Measurements from ENCODE around the gene EGLN2.
"Not testable (repeated sequence)": the region's sequence is repeated elsewhere in the genome, so short reads cannot be mapped to it uniquely, and the experiment has no call there.

The EGLN2 gene

GRCh38 chr19:40809358-40810086, 10.5 kb downstream of the EGLN2 start:
- Histone ChIP-seq H3K4me3 (replicated peaks; ENCODE audit: insufficient read depth, low read length) (no peak overlapping the region), H3K27ac (replicated peaks) (no peak overlapping the region), H3K27me3 (ENCODE audit: insufficient read depth, poor library complexity, severe bottlenecking) (no peaks in the 10 kb centered on the region)
- TF ChIP-seq SPI1 (IDR thresholded peaks at IDR 0.05; ENCODE audit: borderline replicate concordance, low read depth) (no peak), CTCF (IDR thresholded peaks at IDR 0.05; ENCODE audit: insufficient read depth, low read length) (no peak), GABPA (IDR thresholded peaks at IDR 0.05; ENCODE audit: low read depth) (no peak), POLR2AphosphoS5 (IDR thresholded peaks at IDR 0.05; ENCODE audit: low read depth) (peak; percentile 52; the same call in 1 of the 2 replicates), REST (IDR thresholded peaks at IDR 0.05; ENCODE audit: insufficient replicate concordance, low read depth) (no peak)
- DNase-seq (ENCODE audit: low read depth in 1 of 2, low spot score in 1 of 2): no peak

GRCh38 chr19:40810160-40810559, 11.2 kb downstream of the EGLN2 start:
- Histone ChIP-seq H3K27me3 (ENCODE audit: insufficient read depth, poor library complexity, severe bottlenecking) (no peaks in the 10 kb centered on the region), H3K27ac (replicated peaks) (no peak overlapping the region), H3K4me3 (replicated peaks; ENCODE audit: insufficient read depth, low read length) (no peak overlapping the region)
- no peak for DNase-seq (ENCODE audit: low read depth in 1 of 2, low spot score in 1 of 2)
- TF ChIP-seq GABPA (IDR thresholded peaks at IDR 0.05; ENCODE audit: low read depth): no peak
- TF ChIP-seq SPI1 (IDR thresholded peaks at IDR 0.05; ENCODE audit: borderline replicate concordance, low read depth): no peak
- TF ChIP-seq CTCF (IDR thresholded peaks at IDR 0.05; ENCODE audit: insufficient read depth, low read length): no peak
- TF ChIP-seq REST (IDR thresholded peaks at IDR 0.05; ENCODE audit: insufficient replicate concordance, low read depth): no peak
- TF ChIP-seq POLR2AphosphoS5 (IDR thresholded peaks at IDR 0.05; ENCODE audit: low read depth): no peak

GRCh38 chr19:40810649-40811408, 11.8 kb downstream of the EGLN2 start:
- H3K4me3 ChIP-seq (replicated peaks; ENCODE audit: insufficient read depth, low read length); H3K27me3 ChIP-seq (ENCODE audit: insufficient read depth, poor library complexity, severe bottlenecking): not testable (repeated sequence)
- H3K27ac ChIP-seq (replicated peaks): peak overlapping the region; percentile 3; the same call in 1 of the 2 replicates
- DNase-seq (ENCODE audit: low read depth in 1 of 2, low spot score in 1 of 2): peak in 1 of 2 experiments; percentile 58

- DNase-seq (ENCODE audit: low read depth in 1 of 2, low spot score in 1 of 2): no peak
- no peak for TF ChIP-seq REST (IDR thresholded peaks at IDR 0.05; ENCODE audit: insufficient replicate concordance, low read depth)
- TF ChIP-seq SPI1 (IDR thresholded peaks at IDR 0.05; ENCODE audit: borderline replicate concordance, low read depth): no peak
- TF ChIP-seq POLR2AphosphoS5 (IDR thresholded peaks at IDR 0.05; ENCODE audit: low read depth): no peak
- no peak for TF ChIP-seq GABPA (IDR thresholded peaks at IDR 0.05; ENCODE audit: low read depth)
- no peak for TF ChIP-seq CTCF (IDR thresholded peaks at IDR 0.05; ENCODE audit: insufficient read depth, low read length)
- Histone ChIP-seq H3K4me3 (replicated peaks; ENCODE audit: insufficient read depth, low read length) (no peak overlapping the region), H3K27ac (replicated peaks) (peak overlapping the region; percentile 3; the same call in 1 of the 2 replicates), H3K27me3 (ENCODE audit: insufficient read depth, poor library complexity, severe bottlenecking) (no peaks in the 10 kb centered on the region)
These were observed 12.7 kb downstream of the EGLN2 start for GRCh38 chr19:40811478-40812341.

Data from HL-60 (cell line).